ENCODE results near the gene KRT77.

KRT77 gene

DNA sequence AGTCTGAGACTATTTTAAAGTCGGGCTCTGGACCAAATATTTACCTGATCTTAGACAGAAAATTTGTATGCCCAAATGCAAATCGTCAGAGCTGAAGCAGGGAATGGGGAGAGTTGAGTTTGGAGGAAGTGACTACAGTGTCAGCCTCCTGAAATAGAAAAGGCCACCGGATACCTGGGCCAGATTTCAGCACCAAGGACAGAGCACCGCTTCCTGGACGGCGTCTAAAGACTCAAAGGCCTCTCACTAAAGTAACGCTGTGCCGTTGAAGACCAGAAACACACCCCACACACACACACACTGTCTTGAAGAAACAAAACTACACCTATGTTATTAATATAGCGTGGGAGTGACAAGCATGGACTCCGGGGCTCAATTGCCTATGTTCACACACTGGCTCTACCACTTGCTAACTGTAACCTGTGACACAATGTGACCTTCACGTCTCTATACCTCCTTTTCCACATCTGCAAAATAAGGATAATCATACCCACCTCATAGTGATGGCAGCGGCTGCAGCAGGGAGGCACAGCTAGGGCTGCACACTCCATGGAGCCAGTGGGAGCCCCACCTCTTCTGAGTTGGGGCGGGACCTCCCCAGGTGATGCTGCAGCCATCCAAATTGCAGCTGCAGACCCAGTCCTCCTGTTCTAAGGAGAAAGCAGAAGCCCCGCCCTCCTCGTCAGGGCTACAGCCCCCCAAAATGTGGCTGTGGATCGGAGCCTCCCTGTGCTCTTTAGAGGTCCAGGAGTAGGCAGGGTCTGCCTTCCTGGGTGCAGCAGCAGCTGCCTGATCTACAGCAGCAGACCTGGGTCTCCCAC is 38.3 kb upstream of the KRT77 start:
- peak; percentile 74 for DNase-seq
- Histone ChIP-seq H3K79me2 (ENCODE audit: low read length) (no peaks in the 10 kb centered on the region), H3K4me2 (ENCODE audit: low read depth, low read length) (no peak overlapping the region), H3K36me3 (replicated peaks; ENCODE audit: insufficient read depth, low read length) (no peaks in the 10 kb centered on the region), H3K27me3 (replicated peaks; ENCODE audit: insufficient read depth, low read length) (peaks cover 16% of the 10 kb centered on the region; the same call in 1 of the 2 replicates), H4K20me1 (ENCODE audit: insufficient read depth, low read length) (no peaks in the 10 kb centered on the region), H3K9me2 (replicated peaks; ENCODE audit: insufficient read depth, low read length) (no peaks in the 10 kb centered on the region), H3F3A (ENCODE audit: insufficient read depth, low read length) (no peaks in the 10 kb centered on the region), H3K9me3 (replicated peaks; ENCODE audit: insufficient read depth, low read length) (no peaks in the 10 kb centered on the region), H3K27ac (ENCODE audit: low read length) (no peak overlapping the region), H3K9ac (ENCODE audit: low read length) (no peak overlapping the region), H2AFZ (ENCODE audit: low read length) (no peak overlapping the region), H3K4me1 (ENCODE audit: low read length) (no peaks in the 10 kb centered on the region), H3K4me3 (ENCODE audit: low read length) (no peak overlapping the region)
- TF ChIP-seq, protein P1, sequence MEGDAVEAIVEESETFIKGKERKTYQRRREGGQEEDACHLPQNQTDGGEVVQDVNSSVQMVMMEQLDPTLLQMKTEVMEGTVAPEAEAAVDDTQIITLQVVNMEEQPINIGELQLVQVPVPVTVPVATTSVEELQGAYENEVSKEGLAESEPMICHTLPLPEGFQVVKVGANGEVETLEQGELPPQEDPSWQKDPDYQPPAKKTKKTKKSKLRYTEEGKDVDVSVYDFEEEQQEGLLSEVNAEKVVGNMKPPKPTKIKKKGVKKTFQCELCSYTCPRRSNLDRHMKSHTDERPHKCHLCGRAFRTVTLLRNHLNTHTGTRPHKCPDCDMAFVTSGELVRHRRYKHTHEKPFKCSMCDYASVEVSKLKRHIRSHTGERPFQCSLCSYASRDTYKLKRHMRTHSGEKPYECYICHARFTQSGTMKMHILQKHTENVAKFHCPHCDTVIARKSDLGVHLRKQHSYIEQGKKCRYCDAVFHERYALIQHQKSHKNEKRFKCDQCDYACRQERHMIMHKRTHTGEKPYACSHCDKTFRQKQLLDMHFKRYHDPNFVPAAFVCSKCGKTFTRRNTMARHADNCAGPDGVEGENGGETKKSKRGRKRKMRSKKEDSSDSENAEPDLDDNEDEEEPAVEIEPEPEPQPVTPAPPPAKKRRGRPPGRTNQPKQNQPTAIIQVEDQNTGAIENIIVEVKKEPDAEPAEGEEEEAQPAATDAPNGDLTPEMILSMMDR (IDR thresholded peaks at IDR 0.05; ENCODE audit: low read length), result no peak
- TF ChIP-seq EZH2phosphoT487 (IDR thresholded peaks at IDR 0.05; ENCODE audit: low read length) (no peak), EZH2 (optimal IDR thresholded peaks at IDR 0.05; ENCODE audit: low read depth, low read length) (no peak)

DNA sequence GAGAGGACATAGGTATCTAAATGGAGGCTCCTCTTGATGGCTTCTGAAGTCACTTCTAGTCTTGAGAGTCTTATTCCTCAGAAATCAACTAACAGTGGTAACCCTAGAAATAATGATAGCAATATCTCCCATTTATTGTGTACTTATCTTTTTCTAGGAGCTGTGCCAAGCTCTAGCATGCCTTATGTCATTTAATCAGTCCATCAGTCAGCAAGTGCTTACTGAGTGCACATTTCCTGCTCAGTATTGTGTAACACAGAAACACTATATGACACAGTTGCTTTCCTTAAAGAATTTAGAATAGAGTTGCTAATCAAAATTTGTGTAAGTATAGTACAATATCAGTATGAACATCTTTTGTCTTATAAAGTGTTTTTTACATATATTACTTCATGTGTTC is 37.3 kb upstream of the KRT77 start:
- no peak for TF ChIP-seq EZH2phosphoT487 (IDR thresholded peaks at IDR 0.05; ENCODE audit: low read length)
- TF ChIP-seq, protein P1 (IDR thresholded peaks at IDR 0.05; ENCODE audit: low read length), result no peak
- TF ChIP-seq EZH2 (optimal IDR thresholded peaks at IDR 0.05; ENCODE audit: low read depth, low read length), result no peak

GRCh38 chr12:52739963-52740362 is 36.6 kb upstream of the KRT77 start:
- Histone ChIP-seq H3K27ac (ENCODE audit: low read length) (no peak overlapping the region), H3K27me3 (replicated peaks; ENCODE audit: insufficient read depth, low read length) (no peaks in the 10 kb centered on the region; the same call in 1 of the 2 replicates), H3K4me2 (ENCODE audit: low read depth, low read length) (no peak overlapping the region), H3K4me1 (ENCODE audit: low read length) (no peaks in the 10 kb centered on the region), H3K36me3 (replicated peaks; ENCODE audit: insufficient read depth, low read length) (no peaks in the 10 kb centered on the region), H3K9me2 (replicated peaks; ENCODE audit: insufficient read depth, low read length) (no peaks in the 10 kb centered on the region), H2AFZ (ENCODE audit: low read length) (no peak overlapping the region), H3K79me2 (ENCODE audit: low read length) (no peaks in the 10 kb centered on the region), H3F3A (ENCODE audit: insufficient read depth, low read length) (no peaks in the 10 kb centered on the region), H3K9ac (ENCODE audit: low read length) (no peak overlapping the region), H3K9me3 (replicated peaks; ENCODE audit: insufficient read depth, low read length) (no peaks in the 10 kb centered on the region), H3K4me3 (ENCODE audit: low read length) (no peak overlapping the region), H4K20me1 (ENCODE audit: insufficient read depth, low read length) (no peaks in the 10 kb centered on the region)
- no peak for TF ChIP-seq EZH2phosphoT487 (IDR thresholded peaks at IDR 0.05; ENCODE audit: low read length)
- DNase-seq, result no peak

More for the DNA sequence above, 37.3 kb upstream of the KRT77 start:
- H3K79me2 ChIP-seq (ENCODE audit: low read length), result no peaks in the 10 kb centered on the region
- H3K9ac ChIP-seq (ENCODE audit: low read length), result no peak overlapping the region
- no peak overlapping the region for H2AFZ ChIP-seq (ENCODE audit: low read length)
- no peak for DNase-seq
- no peaks in the 10 kb centered on the region for H3K9me2 ChIP-seq (replicated peaks; ENCODE audit: insufficient read depth, low read length)
- no peak overlapping the region for H3K27ac ChIP-seq (ENCODE audit: low read length)
- H3K9me3 ChIP-seq (replicated peaks; ENCODE audit: insufficient read depth, low read length), result no peaks in the 10 kb centered on the region
- no peak overlapping the region for H3K4me3 ChIP-seq (ENCODE audit: low read length)
- no peaks in the 10 kb centered on the region for H4K20me1 ChIP-seq (ENCODE audit: insufficient read depth, low read length)
- peaks cover 6% of the 10 kb centered on the region; the same call in 1 of the 2 replicates for H3K27me3 ChIP-seq (replicated peaks; ENCODE audit: insufficient read depth, low read length)
- no peak overlapping the region for H3K4me2 ChIP-seq (ENCODE audit: low read depth, low read length)
- no peaks in the 10 kb centered on the region for H3K4me1 ChIP-seq (ENCODE audit: low read length)
- no peaks in the 10 kb centered on the region for H3K36me3 ChIP-seq (replicated peaks; ENCODE audit: insufficient read depth, low read length)
- no peaks in the 10 kb centered on the region for H3F3A ChIP-seq (ENCODE audit: insufficient read depth, low read length)
